HG03139 (cell line): Measurements from ENCODE around the gene STOX2.

Experiments
- ATAC-seq: cut with Tn5 transposase; IDR thresholded peaks from one replicate; pipeline ENCODE4 v1.9.1; 2021; ENCODE audit not compliant: unreplicated experiment

Gene STOX2, protein sequence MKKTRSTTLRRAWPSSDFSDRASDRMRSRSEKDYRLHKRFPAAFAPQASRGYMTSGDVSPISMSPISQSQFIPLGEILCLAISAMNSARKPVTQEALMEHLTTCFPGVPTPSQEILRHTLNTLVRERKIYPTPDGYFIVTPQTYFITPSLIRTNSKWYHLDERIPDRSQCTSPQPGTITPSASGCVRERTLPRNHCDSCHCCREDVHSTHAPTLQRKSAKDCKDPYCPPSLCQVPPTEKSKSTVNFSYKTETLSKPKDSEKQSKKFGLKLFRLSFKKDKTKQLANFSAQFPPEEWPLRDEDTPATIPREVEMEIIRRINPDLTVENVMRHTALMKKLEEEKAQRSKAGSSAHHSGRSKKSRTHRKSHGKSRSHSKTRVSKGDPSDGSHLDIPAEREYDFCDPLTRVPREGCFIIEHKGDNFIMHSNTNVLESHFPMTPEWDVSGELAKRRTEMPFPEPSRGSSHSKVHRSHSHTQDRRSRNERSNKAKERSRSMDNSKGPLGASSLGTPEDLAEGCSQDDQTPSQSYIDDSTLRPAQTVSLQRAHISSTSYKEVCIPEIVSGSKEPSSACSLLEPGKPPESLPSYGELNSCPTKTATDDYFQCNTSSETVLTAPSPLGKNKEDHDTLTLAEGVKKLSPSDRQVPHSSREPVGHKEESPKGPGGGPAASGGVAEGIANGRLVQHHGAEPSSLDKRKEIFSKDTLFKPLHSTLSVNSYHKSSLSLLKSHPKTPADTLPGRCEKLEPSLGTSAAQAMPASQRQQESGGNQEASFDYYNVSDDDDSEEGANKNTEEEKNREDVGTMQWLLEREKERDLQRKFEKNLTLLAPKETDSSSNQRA (N-terminal part only)

DNA sequence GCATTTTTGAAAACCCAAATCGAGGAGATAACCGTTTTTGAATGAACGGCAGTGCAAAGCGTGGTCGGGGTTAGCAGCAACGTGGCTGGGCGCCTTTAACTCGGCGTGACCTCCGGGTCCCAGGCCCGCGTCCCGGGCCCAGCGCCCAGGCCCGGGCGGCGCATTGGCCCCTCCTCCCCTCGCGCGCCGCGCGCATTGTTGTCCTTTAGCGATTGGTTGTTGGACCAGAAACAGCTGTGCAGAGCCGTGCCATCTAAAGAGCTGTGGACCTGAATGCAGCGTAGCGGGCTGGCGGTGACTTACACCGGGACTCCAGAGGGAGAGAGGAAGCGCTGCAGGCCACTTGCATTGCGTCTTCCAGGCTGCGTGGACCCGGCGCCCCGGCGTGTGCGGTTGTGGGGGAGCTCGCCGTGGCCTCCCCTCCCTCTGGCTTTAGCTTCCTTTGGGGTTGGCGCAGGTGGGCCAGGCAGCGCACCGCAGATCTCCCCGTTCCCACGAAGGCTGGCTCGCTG is at the start of gene STOX2:
Gene STOX2, plus strand, starts transcription at position 227 of the 512 bp plus-strand sequence. CDS start 1,484 bp downstream, outside the sequence.
- no peak for ATAC-seq

DNA sequence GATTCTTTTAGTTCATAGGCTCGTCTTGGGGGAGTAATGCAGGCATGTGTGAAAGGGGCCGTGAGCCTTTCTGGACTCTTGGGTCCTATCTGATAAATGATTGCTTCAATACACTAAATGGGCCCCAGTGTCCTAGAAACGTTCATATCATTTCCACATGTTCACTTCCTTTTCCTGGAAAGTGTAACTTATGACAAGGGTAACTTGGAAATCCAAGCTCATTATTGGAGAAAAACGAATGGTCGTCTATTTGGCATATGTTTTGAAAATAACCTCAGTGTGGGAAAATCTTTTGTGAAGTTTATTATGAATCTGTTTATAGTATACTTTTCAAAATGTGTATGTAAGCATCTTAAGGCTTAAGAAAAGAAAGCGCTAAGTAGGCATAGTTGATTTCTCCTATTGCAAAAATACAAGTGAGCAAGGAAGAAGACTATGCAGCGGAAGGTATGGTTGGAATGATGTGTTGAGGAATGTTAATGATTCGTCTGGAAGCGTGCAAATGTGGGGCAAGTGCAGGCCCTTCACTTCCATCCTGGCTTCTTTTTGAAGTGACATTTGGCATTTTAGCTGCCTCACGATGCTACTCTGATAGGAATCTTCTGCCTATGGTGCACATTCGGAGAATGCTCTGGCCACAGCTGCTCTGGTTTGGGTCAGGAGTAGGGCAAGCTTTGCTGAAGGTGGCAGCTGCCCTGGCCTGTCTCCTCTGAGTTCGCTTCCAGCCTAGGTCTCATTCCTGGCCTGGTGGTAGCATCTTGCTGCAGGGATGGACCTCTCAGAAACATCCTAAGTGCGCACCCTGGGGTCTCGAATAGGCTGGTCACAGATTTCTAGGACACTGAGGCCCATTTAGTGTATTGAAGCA is 49.5 kb upstream of the STOX2 start:
- no peak for ATAC-seq

DNA sequence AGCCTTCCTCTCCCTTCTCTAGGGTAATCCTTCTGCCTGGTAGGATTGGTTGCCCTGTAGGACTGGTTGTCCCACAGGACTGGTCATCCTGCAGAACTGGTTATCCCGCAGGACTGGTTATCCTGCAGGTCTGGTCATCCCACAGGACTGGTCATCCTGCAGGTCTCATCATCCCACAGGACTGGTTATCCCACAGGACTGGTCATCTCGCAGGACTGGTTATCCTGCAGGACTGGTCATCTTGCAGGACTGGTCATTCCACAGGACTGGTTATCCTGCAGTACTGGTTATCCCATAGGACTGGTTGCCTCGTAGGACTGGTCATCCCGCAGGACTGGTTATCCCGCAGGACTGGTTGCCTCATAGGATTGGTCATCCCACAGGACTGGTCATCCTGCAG is 48.1 kb upstream of the STOX2 start:
- no peak for ATAC-seq

DNA sequence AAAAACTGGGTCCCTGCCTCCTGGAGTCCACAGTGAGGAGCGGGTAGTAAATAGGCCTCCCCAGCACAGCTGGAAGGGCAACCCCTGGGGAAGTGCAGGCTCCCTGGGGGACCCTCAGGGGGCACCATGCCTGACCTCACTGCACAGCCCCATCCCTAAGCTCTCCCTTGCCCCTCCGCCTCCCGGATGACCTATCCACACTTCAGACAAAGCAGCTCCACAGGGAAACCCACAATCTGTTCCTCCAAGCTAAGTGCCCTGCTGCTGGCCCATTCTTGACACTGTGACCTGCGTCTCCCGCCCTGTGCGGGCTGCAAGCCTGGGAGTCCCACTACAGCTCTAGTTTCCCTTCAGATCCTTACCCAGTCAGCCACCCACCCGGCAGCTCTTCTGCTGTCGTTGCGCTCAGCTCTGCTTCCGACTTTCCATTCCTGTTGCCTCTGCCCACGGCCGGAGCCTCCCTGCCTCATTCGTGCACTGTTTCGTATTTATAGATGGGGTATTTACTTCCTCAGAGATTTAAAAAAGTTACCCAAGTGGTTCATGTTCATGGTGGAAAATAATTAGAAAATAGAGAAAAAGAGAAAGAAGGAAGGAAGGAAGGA is 47.0 kb upstream of the STOX2 start:
- ATAC-seq: no peak

DNA sequence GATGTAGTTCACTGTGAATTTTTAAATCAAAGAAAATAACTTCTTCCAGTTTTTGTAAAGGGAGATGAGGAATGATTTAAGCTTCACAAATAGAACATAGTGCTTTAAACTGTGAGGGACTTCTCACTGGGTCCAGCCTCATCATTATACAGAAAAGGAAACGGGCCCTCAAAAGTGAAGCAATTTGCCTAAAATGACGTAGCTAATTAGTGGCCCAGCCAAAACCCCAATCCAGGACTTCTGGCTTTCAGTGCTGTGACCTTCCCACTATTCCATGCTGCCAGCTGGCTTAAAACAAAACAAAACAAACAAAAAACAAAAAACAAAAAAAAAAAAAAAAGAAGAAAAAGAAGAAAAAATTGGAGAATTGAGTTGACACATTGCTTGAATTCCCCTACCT is 45.0 kb upstream of the STOX2 start:
- no peak for ATAC-seq

DNA sequence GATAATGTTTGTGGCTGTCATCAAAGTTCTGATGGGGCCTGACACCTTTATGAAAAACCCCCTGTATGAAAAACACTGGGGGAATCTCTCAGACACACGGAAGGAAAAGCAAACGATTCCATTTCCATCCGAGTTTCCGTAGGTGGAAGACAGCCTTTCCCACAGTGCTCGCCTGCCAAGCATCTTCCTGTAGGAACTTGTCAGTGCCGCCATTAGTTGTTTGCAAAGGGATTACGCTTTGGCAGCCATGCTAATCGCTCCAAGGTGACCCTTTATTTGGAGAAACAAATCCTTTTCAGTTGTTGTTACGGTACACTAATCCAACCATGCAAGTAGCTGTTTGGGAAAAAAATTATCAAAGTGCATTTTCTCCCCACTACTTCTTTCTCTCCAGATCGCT is 44.4 kb upstream of the STOX2 start:
- ATAC-seq: no peak

DNA sequence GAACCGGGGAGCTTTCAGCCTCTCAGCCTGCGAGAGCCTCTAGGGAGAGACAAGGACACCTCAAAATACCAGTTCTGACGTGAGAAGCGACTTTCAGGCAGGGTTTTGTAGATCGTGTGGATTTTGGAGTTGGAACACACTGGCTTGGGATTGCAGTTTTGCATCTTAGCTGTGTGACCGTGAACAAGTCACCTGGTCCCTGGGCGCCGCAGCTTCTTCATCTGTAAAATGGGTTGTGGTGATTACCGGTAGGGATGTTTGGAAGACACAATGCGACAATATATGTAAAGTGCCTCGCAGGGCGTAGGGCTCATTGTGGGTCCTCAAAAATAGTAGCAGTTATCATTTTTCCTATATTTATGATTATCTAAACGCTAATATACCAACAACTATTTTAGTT is 43.7 kb upstream of the STOX2 start:
- no peak for ATAC-seq

DNA sequence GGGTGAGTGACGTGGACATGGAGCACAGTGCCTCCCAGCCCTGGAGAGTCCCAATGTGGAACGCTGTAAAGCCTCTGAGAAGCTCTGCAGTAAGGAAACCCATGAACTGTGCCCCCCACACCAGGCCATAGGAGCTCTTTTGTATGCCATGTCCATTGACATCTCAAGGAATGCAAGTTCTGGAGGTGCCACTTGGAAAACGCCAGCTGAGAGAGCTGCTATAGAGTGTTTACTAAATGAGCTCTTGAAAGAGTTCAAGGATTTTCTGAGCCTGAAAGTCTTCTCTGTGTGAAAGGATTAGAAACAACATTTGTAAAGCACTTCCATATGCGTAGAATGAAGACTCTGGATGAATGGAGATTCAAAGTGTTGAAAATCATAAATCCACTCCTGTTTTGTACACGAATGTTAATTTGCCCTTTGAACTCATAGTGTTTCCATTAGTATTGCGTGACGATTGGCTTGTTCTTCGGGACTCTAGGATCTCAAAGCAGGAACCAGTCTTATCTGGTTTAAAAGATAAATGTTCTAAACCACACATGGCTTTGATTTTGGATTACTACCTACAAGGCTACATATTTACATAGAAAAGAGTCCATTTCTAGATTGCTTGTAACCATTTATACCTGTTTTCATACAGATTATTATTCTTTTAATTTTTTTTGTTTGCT is 41.8 kb upstream of the STOX2 start:
- no peak for ATAC-seq

DNA sequence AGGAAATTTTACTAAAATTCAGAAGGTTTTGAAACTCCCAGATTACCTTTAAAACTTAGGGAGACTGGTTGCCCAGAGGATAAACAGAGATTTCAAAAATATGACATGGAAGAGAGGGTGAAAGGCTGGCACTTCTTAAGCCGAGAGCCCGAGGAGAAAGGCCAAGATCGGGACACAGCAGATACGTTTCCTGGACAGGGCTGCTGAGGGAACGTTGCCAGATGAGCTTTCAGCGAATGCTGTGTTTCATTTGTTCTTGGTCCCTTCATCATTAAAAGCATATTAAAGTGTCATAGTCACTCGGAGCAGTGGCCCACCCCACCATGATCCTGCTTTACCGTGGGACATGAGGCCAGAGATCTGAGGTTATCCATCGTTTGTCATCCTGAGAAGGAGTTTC is 37.9 kb upstream of the STOX2 start:
- no peak for ATAC-seq

DNA sequence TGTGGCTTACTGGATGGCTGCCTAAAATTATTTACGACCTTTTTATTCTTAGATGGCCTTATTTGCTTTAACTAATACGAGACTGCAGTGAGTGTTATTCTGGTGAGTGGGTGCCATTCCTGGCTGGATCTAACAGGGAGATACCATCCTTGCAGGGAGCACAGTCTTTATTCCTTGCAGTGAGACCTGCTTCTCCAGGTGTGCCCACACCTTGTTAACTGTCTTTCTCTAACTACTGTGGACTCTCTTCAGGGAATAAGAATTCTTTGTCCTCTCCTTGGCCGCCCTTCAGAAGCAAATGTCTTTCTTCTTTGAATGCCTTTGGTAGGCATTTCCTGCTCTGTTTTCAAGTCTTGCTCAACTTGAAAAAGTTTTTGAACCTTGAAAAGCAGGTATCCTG is 34.1 kb upstream of the STOX2 start:
- ATAC-seq: no peak

DNA sequence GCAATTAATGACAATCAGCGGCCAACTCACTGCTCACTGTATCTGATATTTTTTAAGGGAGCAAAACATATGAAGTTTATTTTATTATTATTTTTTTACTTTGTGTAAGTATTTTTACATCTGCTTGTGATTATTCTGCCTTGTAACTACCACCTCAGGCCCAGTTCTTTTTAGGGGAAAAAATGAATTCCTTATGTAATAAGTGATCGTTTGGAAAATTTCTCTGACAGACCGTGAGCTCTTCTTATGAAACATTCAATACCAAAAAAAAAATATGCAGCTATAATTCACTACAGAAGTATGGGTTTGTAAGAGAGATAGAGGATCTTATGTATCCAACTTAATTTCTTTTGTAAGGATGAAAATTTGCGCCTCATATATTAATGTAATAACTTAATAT is 33.5 kb upstream of the STOX2 start:
- no peak for ATAC-seq

DNA sequence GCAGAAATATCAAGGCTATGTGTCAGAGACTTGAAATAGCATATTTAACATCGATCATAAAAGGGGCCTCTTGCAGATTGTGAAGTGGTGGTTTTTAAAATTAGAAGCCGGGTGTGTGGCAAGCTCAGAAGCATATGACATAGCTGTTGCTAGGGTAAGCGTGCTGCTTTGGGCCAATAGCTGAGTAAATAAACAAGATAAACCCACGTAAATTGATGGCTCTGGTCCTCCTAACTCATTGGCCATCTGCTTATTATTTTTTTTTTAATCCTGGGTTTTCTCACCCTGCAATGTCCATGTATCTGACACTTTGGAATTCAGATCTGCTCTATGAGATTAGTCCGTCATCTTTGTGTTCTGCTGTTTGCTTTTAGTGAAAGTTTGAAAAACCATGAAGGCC is 32.6 kb upstream of the STOX2 start:
- ATAC-seq: no peak

DNA sequence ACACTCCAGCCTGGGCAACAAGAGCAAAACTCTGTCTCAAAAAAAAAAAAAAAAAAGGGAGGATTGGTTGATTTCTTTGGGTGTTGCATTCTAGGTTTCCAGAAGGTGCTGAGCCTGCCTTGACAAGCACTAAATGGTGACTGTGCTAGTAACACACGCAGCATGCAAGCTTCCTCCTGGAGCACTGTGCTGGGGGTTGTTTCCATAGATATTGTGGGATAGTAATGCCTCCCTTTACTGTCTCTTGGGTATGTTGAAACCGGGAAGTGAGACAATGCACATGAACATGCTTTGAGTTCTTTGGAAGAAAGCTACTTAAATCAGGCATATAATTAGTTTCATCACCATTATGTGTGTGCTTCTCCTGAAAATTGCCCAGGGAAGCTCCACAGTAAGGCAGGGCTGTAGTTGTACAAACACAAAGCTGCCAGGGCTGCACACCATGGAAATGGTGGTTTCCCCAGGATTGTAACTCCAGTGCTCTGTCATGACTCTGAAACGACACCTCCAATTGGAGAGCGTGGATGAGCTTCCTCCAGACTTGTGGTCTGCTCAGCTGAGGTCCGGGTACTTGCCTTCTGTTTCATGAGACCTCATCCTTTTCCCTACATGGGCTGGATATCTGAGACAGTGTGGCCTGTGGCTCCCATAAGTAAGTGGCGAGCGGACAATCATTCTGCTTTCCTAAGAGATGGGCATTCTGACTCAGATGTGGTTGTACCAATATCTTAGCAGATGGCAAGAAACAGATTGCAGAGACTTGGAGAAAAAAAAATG is 31.5 kb upstream of the STOX2 start:
- ATAC-seq: no peak

DNA sequence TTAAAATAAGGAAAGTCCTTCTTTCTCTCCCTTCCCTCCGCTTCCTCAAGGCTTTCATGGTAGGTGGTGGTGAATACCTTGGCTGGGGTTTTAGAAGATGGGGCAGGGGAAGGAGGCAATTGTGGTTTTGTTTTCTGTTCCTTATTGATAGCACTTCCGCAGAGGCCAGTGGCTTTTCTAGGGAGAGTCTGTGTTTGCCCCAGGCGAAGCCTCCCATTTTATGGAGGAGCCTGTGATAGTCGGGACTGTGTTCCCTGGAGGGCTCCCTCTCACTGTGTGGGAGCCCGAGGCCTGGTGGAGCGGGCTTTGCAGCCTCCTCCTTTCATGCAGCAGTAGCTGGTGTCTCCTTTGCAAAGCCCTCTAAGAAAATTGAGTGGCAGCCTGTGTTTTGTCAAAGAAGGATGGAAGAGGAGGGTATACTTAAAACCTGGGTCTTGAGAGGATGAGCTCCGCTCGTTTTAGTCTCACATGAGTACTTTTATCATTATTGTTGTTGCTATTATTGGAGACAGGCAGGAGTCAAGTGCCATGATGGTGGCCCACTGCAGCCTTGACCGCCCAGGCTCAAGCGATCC is 29.8 kb upstream of the STOX2 start:
- no peak for ATAC-seq

DNA sequence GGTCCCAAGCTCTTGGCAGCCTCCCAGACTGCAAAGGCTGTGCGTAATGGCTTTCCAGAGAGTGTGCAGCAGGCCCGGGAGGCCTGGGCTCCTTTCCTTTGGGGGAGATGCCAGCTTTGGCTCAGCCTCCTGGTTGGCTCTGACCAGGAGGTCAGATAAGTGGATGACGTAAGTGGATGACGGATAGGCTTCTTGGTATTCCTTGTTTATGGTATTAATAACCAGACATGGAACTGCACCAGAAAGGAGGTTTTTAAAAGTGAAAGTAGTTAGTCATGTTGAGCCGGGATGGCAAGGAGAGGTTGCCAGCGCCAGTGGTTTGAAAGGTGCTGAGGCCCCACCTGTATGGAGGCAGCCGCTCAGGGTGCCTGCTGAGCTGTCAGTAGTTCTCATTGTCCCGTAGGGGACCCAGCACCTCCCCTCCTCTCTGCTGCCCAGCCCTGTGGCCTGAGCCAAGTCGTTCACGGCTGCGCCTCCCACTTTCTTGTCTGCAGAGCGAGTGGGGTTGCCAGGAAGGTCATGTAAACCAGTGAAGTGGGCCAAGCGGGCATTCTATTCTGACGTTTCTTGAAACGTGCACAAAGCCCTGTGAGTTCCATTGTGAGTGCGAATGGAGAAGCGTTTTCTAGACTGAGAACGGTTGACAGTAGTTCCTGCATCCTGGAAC is 28.7 kb upstream of the STOX2 start:
- ATAC-seq: no peak

DNA sequence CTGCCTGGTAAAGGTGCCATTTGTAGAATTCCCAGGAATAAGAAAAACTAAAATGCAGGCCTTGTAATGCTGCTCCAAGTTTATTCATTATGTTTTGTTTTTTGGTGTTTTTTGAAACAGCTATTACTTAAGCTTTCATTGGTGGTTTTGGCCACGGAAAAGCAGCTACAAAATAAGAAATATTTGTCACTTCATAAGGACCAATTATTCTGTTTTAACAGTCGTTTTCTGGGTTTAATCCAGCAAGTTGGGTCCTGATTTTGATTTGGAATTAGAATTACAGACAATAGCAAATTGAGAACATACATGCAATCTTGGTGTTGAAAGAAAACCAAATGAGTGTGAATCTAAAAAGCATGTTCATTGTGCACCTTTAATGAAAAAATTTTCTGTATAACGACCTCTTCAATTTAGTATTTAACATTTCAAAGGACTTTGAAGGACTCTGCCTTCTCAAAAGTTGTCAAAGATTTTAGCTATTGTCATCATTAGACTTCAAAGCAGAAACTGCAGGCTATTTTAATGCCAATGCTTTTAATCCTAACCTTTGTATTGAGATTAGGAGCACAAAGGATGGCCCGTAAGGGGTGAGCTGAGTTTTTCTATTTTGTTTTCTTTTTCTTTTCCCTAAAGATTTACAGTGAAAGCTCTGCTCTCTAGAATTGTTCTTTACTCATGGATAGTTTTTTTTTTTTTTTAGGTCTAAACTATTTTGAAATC is 26.7 kb upstream of the STOX2 start:
- ATAC-seq: no peak

DNA sequence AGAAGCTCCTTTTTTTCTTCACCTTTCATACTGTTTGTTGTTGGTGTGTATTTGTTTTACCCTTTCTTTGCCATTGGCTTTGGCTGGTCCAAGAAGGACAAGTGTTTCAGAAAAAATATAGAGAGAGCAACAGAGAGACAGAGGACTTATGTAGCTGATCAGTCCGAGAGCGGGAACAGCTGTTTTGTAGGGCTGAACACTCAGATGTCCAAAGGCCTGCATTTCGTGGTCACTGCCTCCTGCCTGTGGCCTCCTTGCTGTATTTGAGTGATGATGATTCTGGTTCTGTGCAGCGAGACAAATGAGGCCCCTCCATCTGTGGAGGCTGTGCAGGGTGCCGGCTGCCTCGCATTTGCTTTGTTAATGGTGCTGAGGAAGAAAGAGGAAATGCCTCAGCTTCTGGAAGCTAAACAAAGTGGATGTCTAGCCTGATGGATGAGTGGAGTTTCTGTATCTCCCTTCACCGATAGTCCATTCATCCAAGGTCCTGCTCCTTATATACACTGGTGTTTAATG is 19.8 kb upstream of the STOX2 start:
- no peak for ATAC-seq

DNA sequence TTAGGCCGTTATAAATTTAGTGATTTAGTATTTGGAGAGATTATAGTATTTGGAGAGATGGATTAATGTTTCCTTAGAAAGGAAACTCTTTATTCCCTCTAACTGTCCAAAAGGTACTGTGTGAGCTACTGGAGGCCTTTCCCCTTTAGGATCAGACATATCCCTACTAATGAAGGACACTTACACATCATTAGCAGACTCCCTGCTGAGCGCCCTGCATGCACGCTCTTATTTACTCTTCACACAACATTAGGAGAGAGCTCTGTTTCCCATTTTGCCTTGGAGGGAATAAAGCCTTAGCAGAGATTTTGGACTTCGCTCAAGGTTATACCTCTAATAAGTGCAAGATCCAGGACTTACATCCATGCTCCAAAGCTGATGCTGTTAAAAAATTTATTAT is 17.8 kb upstream of the STOX2 start:
- ATAC-seq: no peak
